GM10847 (cell line): ENCODE data around the gene LBX1.

Source experiments
- POLR2A ChIP-seq: IDR thresholded peaks from 2 replicates; pipeline ENCODE4 v1.6.1; 2011; ENCODE audit not compliant: insufficient read length; ENCODE audit errors: extremely low read depth

The LBX1 gene

GRCh38 chr10:101233863-101234262 lies 4.6 kb upstream of the LBX1 start:
- no peak for TF ChIP-seq POLR2A

- no peak for TF ChIP-seq POLR2A
Measured at GRCh38 chr10:101233443-101233842, 4.2 kb upstream of the LBX1 start.

GRCh38 chr10:101231912-101232689 lies 2.8 kb upstream of the LBX1 start:
- TF ChIP-seq POLR2A, result no peak

- no peak for TF ChIP-seq POLR2A
Measured at GRCh38 chr10:101231092-101231491, 1.8 kb upstream of the LBX1 start.

GRCh38 chr10:101230183-101230917 lies 1.1 kb upstream of the LBX1 start:
- no peak for TF ChIP-seq POLR2A

GRCh38 chr10:101228966-101229265 lies 347 bp downstream of the LBX1 start:
- TF ChIP-seq POLR2A, result no peak

- no peak for TF ChIP-seq POLR2A
Measured at GRCh38 chr10:101228153-101228965, 904 bp downstream of the LBX1 start.

- no peak for TF ChIP-seq POLR2A
Measured at GRCh38 chr10:101227429-101228152, 1.7 kb downstream of the LBX1 start.

GRCh38 chr10:101226491-101227428 lies 2.5 kb downstream of the LBX1 start:
- TF ChIP-seq POLR2A, result no peak

GRCh38 chr10:101225846-101226421 lies 3.3 kb downstream of the LBX1 start:
- no peak for TF ChIP-seq POLR2A

GRCh38 chr10:101224910-101225823 lies 4.1 kb downstream of the LBX1 start:
- TF ChIP-seq POLR2A, result no peak

GRCh38 chr10:101224060-101224909 lies 5.0 kb downstream of the LBX1 start:
- TF ChIP-seq POLR2A, result no peak
